Natural killer cell (primary cell): ENCODE data around the gene KRTCAP2. TPM values are rescaled to one million over a fixed set of nuclear protein-coding genes. Genes with fewer than 3 reads are reported as not detected.

Experiments used
- ATAC-seq, 3 donors: fragments of 150-1000 bp in 2 of 3; fragments of 200-7000 bp in 1 of 3; cut with Tn5 transposase; 1 replicate in 1 of 3; 2 replicates in 2 of 3; pipeline ENCODE4 v1.10.0; 2021; ENCODE audit warnings: mild to moderate bottlenecking in 2 of 3, moderate library complexity in 2 of 3
- DNase-seq, 2 donors: peaks; one replicate each; pipeline versions ENCODE4 v3.0.0 to v3.0.0-alpha.2; 2013 to 2021; ENCODE audit warnings: mixed read lengths in 1 of 2
- H3K27ac ChIP-seq: one replicate; pipeline ENCODE4 v1.5.1; 2013; ENCODE audit warnings: mild to moderate bottlenecking, low read length
- H3K27me3 ChIP-seq: one replicate; pipeline ENCODE4 v1.6.1; 2013; ENCODE audit warnings: low read length; ENCODE audit not compliant: control insufficient read depth, insufficient read depth
- H3K36me3 ChIP-seq: one replicate; pipeline ENCODE4 v1.6.1; 2013; ENCODE audit warnings: low read length; ENCODE audit not compliant: control insufficient read depth, insufficient read depth
- H3K4me1 ChIP-seq: one replicate; pipeline ENCODE4 v1.6.1; 2013; ENCODE audit warnings: low read length; ENCODE audit not compliant: control insufficient read depth, insufficient read depth
- H3K4me3 ChIP-seq: one replicate; pipeline ENCODE4 v1.5.1; 2013; ENCODE audit warnings: low read length
- H3K9me3 ChIP-seq: one replicate; pipeline ENCODE4 v1.6.1; 2013; ENCODE audit warnings: low read length; ENCODE audit not compliant: control insufficient read depth, insufficient read depth
- H3K27ac Mint-ChIP-seq, 2 donors: one replicate each; pipeline ENCODE4 v1.8.0; 2022; ENCODE audit warnings: mild to moderate bottlenecking in 2 of 2, mixed read lengths in 2 of 2, moderate library complexity in 1 of 2
- H3K27me3 Mint-ChIP-seq, 2 donors: one replicate each; pipeline ENCODE4 v1.8.0; 2022; ENCODE audit warnings: low read depth in 2 of 2, mixed read lengths in 2 of 2
- H3K36me3 Mint-ChIP-seq: one replicate; pipeline ENCODE4 v1.8.0; 2022; ENCODE audit warnings: mixed read lengths
- H3K4me1 Mint-ChIP-seq, 2 donors: one replicate each; pipeline ENCODE4 v1.8.0; 2022; ENCODE audit warnings: mixed read lengths in 2 of 2
- H3K4me3 Mint-ChIP-seq: one replicate; pipeline ENCODE4 v1.8.0; 2022; ENCODE audit warnings: mild to moderate bottlenecking, moderate library complexity, mixed read lengths
- H3K9me3 Mint-ChIP-seq, 2 donors: one replicate each; pipeline ENCODE4 v1.8.0; 2022; ENCODE audit warnings: mixed read lengths in 2 of 2
- CTCF ChIP-seq: fragments of 200-600 bp; IDR thresholded peaks from one replicate; pipeline ENCODE4 v1.8.0; 2022; ENCODE audit warnings: antibody characterized with exemption
- WGBS: methylation state at CpG from one replicate; pipeline ENCODE4 v1.1.7; 2013; ENCODE audit warnings: missing lambda C conversion rate; ENCODE audit not compliant: insufficient coverage; 5-methylcytosine and 5-hydroxymethylcytosine counted together
- intact Hi-C: fragments of 100-400 bp; cut with micrococcal nuclease; formaldehyde crosslinking; loops from one replicate; pipeline ENCODE4 v1.14.2; 2022
- total RNA-seq, 4 donors: library from RNA; stranded (reverse); fragments of 120-200 nt in 1 of 4; gene quantifications; one replicate each; pipeline versions ENCODE4 v1.2.3 to v1.2.4, GENCODE V29; 2013 to 2022

The KRTCAP2 gene
- total RNA-seq, 3 donors from 2014 or later (not counting 1 experiment from before 2014, with no cell fraction given), result 95.3 to 113 (median 104) TPM

DNA sequence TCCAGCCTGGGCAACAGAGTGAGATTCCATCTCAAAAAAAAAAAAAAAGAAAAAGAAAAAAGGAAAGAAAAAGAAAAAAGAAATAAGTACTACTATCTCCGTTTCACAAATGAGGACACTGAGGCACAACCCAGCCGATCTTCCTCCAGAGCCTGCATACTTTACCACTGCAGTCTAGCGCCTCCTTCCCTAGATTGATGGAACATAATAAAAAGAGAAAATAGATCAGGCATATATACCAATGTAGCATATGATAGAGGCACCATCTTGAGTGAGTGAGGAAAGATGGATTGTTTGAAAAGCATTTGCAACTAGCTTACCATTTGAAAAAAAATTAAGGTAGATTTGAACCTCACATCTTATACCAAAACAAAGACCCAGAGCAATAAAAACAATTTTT lies 27.6 kb downstream of the KRTCAP2 start:
- H3K9me3 ChIP-seq, result no peaks in the 10 kb centered on the region
- no peak for TF ChIP-seq CTCF
- peaks cover 0 to 2% of the 10 kb centered on the region in 2 donors for H3K4me1 Mint-ChIP-seq

DNA sequence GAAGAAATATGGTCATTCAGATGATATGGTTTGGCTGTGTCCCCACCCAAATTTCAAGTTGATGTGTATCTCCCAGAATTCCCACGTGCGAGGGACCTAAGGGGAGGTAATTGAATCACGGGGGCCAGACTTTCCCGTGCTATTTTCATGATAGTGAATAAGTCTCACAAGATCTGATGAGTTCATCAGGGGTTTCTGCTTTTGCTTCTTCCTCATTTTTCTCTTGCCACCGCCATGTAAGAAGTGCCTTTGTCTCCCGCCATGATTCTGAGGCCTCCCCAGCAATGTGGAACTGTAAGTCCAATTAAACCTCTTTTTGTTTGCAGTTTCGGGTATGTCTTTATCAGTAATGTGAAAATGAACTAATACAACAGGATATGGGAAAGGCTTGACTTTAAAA lies 31.4 kb downstream of the KRTCAP2 start:
- WGBS, result 89% methylated on average over 6 of the region's 7 CpGs
- Mint-ChIP-seq H3K4me1 (peaks cover 7 to 28% of the 10 kb centered on the region in 2 donors), H3K27me3 (peaks cover 0 to 10% of the 10 kb centered on the region in 2 donors), H3K9me3 (no peaks in the 10 kb centered on the region), H3K36me3 (no peaks in the 10 kb centered on the region), H3K4me3 (no peak overlapping the region), H3K27ac (no peak overlapping the region)
- H3K4me1 ChIP-seq, result peaks cover 25% of the 10 kb centered on the region
- no peak for TF ChIP-seq CTCF
- H3K36me3 ChIP-seq, result no peaks in the 10 kb centered on the region
- DNase-seq, result no peak
- H3K9me3 ChIP-seq, result no peaks in the 10 kb centered on the region
- H3K27me3 ChIP-seq, result no peaks in the 10 kb centered on the region
- no peak for ATAC-seq
- intact Hi-C loops, result loop anchor here (2.0 kb wide), 1 partner anchor 15 kb away; the partner anchor contains the start of gene EFNA1
- no peak overlapping the region for H3K27ac ChIP-seq
- H3K4me3 ChIP-seq, result no peak overlapping the region

More for the DNA sequence above, 27.6 kb downstream of the KRTCAP2 start:
- Mint-ChIP-seq H3K36me3 (no peaks in the 10 kb centered on the region), H3K27ac (no peak overlapping the region), H3K4me3 (no peak overlapping the region), H3K9me3 (no peaks in the 10 kb centered on the region), H3K27me3 (peaks cover 12 to 25% of the 10 kb centered on the region in 2 donors)
- H3K27me3 ChIP-seq, result no peaks in the 10 kb centered on the region
- no peak overlapping the region for H3K27ac ChIP-seq
- no peaks in the 10 kb centered on the region for H3K36me3 ChIP-seq
- ATAC-seq (no peak), DNase-seq (no peak)
- no peak overlapping the region for H3K4me3 ChIP-seq
- H3K4me1 ChIP-seq, result peaks cover 2% of the 10 kb centered on the region
- WGBS, result 80% methylated on average over 1 of the region's 3 CpGs
- intact Hi-C loops, result no loop called here

GRCh38 chr1:155140630-155140953 lies 32.5 kb downstream of the KRTCAP2 start:
- H3K4me1 ChIP-seq, result peaks cover 30% of the 10 kb centered on the region
- no peak for TF ChIP-seq CTCF
- Mint-ChIP-seq H3K4me3 (peak overlapping the region; percentile 96), H3K36me3 (no peaks in the 10 kb centered on the region), H3K4me1 (peaks cover 12 to 36% of the 10 kb centered on the region in 2 donors), H3K9me3 (no peaks in the 10 kb centered on the region), H3K27me3 (peaks cover 0 to 4% of the 10 kb centered on the region in 2 donors), H3K27ac (peak overlapping the region; percentile 97 to 99)
- intact Hi-C loops, result loop anchor here (2.0 kb wide), 1 partner anchor 14 kb away; the partner anchor contains the start of gene EFNA1
- ATAC-seq (no peak), DNase-seq (no peak)
- H3K4me3 ChIP-seq, result peak overlapping the region; percentile 81
- WGBS, result 9% methylated on average over 11 of the region's 11 CpGs
- no peak overlapping the region for H3K27ac ChIP-seq
- no peaks in the 10 kb centered on the region for H3K9me3 ChIP-seq
- H3K36me3 ChIP-seq, result no peaks in the 10 kb centered on the region
- no peaks in the 10 kb centered on the region for H3K27me3 ChIP-seq
